GM21367 (cell line): ENCODE results near the gene HSD3B7.

Experiments used
- ATAC-seq: cut with Tn5 transposase; IDR thresholded peaks from one replicate; pipeline ENCODE4 v1.9.1; 2021; ENCODE audit not compliant: unreplicated experiment

The HSD3B7 gene

DNA sequence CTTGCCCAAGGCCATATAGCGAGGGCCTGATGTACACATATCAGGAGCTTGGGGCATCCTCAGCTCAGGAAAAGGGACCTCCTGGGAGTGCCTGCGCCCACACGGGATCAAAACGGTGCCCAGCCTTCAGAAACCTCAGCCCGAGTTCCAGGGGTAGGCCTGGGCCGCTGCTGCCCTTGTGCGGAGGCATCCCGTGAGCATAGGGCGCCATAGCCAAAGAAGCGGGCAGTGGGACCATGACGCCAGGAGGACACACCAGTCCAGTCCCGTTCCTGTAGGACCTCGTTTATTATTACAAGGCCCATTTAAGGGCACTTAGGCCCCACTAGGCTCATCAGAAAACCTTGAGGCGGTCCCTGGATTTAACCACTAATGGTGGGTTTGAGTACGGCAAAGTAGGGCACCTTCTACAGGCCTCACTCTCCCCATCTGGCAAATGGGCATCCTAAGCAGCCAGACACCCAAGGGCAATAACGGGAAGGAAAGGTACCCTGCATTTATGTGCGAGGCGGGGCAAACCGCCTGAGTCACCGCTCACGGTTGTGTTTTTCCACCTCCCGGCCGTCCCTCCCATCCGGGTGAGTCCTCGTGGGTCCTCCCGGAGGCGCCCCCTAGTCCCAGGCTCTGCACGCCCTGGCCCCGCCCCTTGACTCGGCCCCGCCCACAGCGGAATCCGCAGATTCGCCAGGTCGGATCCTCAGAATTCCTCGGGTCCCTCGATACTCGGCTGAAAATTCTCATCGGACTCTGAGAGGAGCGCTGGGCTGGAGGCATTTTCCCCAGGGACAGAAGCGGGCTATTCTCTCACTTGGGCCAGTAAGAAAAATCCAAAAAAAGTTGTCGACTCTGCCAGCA, 28.2 kb upstream of the HSD3B7 start:
- peak; percentile 31 for ATAC-seq

DNA sequence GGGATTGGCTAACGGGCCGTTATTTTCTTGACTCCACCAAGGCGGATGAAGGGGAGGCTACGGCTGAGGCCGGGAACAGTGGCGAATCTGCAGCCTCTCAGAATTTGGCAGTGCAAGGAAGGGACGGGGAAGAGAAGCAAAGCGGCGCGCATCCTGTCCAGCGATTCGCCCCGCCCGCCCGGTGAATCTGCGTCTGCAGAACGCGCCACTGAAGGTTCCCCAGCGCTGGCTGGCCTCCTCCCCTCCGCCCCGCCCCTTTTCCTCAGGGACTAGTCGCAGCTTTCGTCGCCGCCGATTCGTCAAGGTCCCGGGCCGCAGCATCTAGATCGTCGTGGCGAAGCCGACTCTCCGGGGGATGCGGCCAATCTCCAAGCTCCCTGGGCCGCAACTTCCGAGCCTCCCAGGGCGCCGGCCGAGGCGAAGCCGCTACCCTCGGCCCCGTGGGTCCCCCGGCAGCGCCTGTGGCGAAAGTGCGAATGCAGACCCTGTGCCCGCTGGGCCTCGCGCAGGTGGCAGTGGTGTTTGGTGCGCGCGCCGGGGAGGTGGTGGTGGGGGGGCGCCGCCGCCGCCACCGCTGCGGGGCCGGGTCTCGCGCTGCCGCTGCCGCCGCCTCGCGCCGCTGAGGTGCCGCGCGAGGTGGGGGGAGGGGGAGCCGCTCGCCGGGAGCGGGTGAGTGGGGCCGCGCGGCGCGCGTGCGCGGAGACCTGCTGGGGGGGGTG, 27.4 kb upstream of the HSD3B7 start, which contains the start of gene SETD1A:
TSS of gene SETD1A (plus strand) at position 299 of the 719 bp plus-strand sequence. CDS start 978 bp downstream, outside the sequence.
- ATAC-seq: peak; percentile 44

DNA sequence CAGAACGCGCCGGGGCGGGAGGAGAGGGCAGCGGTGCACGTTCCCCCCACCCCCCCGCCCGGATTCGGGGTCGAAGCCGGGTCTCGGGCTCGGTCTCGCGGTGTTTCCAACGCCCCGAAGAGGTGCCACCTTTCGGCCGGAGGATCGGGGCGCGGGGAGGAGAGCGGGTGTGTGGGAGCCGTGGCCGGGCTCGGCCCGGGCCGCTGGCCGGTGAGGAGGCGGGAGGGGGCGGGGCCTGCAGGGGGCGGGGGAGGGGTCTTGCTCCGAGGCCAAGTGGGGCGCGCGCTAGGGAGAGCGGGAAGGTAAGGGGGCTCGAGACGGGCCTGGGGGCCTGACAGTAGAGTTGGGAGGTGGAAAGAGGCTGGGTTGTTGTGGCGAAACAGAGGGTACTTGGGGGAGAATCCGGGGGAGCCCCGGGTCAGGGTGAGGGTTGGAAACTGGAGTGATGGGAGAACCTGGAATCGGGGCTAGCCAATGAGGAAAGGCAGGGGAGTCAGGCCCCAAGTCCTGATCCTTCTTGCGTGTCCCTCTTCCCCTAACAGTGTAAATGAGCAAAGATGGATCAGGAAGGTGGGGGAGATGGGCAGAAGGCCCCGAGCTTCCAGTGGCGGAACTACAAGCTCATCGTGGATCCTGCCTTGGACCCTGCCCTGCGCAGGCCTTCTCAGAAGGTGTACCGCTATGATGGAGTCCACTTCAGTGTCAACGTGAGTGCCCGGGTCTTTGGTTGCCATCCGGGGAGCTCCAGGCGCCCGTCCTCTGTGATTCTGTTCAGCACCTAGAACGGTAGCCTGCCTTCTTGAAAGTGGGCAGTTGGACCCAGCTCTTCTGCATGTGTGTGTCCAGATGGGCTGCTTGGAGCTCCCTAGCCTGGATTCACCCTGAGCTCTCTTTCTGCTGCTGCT, 26.6 kb upstream of the HSD3B7 start:
- peak; percentile 27 for ATAC-seq

DNA sequence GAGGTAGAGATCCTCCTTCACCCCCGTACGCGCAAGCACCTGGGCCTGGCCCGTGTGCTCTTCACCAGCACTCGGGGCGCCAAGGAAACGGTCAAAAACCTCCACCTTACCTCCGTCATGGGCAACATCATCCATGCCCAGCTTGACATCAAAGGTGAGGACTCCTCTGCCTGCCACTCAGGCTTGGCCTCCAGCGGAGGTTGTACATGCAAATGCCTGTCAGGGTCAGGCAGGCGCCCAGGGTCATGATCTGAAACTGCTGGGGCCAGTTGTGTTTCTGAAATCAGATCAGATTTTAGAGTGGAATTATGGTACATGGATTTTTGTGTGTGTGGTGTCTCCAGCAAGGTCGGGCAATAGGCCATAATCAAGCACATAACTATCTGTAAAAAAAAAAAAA, 23.6 kb upstream of the HSD3B7 start:
- no peak for ATAC-seq

DNA sequence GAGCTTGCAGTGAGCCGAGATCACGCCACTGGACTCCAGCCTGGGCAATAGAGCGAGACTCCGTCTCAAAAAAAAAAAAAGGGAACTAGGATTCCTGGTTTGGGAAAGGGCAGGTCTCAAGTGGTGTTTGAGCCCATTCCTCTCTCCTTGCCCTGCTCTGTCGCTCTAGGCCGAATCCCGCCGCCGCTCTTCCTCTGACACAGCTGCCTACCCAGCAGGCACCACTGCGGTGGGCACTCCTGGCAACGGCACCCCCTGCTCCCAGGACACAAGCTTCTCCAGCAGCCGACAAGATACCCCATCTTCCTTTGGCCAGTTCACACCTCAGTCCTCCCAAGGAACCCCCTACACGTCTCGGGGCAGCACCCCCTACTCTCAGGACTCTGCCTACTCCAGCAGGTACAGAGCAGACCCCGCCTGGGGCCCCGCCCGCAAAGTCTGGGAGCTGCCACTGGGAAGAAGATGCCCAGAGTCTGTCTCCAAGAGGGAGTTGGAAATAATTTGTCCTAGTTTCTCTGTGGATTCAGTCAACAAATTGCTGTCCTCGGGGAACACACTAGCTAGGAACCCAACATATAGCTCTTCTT, 21.0 kb upstream of the HSD3B7 start:
- ATAC-seq: no peak

DNA sequence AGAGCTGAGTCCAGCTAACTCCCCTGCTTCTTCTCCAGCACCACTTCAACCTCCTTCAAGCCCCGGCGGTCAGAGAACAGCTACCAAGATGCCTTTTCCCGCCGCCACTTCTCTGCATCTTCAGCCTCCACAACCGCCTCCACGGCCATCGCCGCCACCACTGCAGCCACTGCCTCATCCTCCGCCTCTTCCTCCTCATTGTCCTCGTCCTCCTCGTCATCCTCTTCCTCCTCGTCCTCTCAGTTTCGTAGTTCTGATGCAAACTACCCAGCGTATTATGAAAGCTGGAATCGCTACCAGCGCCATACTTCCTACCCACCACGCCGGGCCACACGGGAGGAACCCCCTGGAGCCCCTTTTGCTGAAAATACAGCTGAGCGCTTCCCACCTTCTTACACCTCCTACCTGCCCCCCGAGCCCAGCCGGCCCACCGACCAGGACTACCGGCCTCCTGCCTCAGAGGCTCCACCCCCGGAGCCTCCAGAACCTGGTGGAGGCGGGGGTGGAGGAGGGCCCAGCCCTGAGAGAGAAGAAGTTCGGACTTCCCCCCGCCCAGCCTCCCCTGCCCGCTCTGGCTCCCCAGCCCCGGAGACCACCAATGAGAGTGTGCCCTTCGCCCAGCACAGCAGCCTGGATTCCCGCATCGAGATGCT, 20.3 kb upstream of the HSD3B7 start:
- ATAC-seq: no peak

DNA sequence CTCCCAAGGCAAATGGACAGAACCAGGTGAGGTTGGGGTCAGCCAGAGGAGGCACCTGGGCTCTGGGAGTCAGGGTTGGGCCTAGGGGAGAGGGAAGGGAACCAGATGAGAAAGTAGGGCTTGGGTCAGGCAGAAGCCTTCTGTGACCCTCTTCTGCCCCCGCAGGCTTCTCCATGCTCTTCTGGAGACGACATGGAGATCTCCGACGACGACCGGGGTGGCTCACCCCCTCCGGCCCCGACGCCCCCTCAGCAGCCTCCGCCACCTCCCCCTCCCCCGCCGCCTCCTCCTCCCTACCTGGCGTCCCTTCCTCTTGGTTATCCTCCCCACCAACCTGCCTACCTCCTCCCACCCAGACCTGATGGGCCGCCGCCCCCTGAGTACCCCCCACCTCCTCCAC, 19.6 kb upstream of the HSD3B7 start:
- ATAC-seq: no peak

DNA sequence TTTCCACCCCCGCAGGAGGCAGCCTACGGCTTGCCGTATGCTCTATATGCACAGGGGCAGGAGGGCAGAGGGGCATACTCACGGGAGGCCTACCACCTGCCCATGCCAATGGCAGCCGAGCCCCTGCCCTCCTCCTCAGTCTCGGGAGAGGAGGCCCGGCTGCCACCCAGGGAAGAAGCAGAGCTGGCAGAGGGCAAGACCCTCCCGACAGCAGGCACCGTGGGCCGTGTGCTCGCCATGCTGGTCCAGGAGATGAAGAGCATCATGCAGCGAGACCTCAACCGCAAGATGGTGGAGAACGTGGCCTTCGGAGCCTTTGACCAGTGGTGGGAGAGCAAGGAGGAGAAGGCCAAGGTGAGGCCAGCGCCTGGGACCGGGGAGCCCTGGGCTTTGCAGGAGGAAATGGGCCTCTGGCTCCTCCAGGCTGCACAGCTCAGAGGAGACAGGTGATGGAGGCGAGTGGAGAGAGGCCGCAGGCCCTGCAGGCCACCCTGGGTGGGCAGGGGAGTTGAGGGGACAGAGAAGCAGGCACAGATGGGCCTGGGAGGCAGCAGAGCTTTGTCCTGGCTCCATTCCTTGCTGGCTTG, 18.9 kb upstream of the HSD3B7 start:
- no peak for ATAC-seq

DNA sequence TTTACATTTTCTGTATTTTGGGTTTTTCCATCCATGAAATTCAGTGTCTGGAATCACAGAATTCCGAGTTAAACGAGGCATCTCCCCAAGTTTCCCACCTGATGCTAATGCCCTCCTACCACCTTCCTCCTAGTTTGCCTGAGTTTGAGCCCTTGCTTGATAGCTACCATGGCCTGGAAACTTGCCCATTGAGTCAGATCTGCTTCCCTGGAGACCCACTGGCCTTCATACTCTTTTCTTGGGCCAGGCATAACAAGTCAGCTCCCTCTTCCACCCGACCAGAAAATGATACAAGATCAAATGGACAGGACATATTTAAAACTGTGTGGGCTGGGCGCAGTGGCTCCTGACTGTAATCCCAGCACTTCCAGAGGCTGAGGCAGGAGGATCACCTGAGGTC, 17.2 kb upstream of the HSD3B7 start:
- ATAC-seq: no peak

DNA sequence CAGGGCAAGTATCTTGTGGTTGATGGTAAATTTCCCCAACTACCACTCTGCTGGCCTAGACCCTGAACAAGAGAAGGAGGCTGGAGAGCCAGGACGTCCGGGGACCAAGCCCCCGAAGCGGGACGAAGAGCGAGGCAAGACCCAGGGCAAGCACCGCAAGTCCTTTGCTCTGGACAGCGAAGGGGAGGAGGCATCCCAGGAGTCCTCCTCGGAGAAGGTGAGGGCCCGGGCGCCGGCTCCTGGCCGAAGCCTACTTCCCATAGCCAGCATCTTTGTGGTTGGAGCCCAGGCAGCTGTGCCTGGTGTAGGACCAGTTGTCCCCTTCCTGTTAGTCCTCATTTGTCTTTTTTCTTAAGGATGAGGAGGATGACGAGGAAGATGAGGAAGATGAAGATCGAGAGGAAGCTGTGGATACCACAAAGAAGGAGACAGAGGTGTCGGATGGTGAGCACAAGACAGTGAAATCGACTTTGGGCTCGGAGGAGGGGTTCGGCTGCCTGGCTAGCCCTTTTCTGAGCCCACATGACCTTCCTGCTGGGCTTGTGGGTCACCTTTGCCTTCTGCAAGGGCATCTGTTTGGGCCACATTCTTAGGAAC, 15.7 kb upstream of the HSD3B7 start:
- ATAC-seq: no peak

DNA sequence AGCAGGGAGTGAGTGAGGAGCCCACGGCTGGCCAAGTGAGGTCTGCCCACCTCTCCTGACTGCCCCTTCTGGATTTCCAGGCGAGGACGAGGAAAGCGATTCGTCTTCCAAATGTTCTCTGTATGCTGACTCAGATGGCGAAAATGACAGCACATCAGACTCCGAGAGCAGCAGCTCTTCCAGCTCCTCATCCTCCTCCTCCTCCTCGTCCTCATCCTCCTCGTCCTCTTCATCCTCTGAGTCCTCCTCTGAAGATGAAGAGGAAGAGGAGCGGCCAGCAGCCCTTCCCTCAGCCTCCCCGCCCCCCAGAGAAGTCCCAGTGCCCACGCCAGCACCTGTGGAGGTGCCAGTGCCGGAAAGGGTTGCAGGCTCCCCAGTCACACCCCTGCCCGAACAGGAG, 13.7 kb upstream of the HSD3B7 start:
- ATAC-seq: no peak

DNA sequence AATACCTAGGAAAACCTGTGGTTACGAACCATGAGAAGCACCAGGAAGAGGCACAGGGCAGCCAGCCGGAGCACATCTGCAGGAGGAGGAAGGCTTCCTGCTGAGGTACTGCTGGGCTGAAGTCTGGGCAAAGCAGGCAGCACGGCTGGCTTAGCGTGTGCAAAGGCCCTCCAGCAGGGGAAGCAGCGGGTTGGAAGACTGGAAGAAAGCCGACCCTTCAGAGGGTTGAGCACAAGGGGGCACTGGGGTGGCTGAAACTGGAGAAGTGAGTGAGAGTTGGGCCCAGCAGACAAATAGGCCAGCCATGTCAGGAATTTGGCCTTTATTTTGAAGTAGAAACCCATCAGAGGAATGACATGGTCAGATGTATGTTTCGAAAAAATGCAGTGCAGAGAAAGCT, 12.1 kb upstream of the HSD3B7 start:
- no peak for ATAC-seq

DNA sequence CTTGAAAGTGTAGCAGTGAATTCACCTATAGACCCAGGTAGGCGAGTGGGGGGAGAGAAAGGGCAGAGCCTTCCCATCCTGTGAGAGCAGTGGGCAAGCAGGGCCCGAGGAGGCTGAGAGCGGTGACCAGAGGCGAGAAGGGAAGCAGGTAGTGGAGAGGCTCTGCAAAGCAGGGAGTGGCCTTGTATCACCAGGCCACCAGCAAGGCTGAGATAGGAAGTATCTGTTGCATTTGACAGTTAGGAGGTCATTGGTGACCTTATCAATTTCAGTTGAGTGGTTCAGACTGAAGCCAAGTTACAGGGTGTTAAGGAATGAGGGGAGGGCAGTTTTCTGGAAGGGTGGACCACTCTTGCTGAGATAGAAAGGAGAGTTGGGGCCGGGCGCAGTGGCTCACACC, 10.7 kb upstream of the HSD3B7 start:
- ATAC-seq: no peak

DNA sequence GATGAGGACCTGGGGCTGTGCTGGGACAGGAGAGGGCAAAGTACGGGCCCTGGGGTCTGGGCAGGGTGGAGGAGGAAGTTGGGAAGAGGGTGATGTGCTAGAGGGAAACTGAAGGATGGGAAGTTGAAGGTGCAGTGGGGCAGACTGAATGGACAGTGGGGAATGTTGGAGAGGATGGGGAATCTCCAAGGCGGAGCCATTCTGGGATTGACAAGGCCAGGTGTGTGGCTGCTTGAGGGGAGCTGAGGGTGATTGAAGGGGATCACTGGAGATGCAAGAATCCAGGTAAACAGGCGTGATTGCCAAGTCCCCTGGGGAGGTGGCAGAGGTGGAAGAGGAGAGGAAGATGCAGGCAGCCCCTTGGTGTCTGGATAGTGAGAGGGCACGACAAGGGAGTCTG, 8.5 kb upstream of the HSD3B7 start:
- no peak for ATAC-seq

DNA sequence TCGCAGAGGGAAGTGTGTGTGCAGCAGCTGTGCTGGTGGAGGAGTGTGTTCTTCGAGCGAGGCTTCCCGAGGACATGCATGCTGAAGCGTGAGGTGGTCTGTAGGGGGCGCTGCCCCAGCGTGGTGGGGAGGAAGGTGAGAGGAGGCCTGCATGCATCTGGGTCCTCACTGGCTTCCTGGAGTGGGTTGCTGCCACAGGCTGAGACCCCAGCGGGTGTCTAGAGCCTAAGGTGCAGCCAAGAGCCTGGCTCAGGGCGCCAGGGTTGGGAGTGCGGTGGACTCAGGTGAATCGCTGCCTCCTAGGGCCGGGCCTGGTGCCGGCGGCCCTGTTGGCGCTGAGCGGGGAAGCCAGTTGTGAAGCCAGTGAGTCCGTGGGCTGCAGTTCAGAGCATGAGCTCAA, 7.5 kb upstream of the HSD3B7 start:
- no peak for ATAC-seq

DNA sequence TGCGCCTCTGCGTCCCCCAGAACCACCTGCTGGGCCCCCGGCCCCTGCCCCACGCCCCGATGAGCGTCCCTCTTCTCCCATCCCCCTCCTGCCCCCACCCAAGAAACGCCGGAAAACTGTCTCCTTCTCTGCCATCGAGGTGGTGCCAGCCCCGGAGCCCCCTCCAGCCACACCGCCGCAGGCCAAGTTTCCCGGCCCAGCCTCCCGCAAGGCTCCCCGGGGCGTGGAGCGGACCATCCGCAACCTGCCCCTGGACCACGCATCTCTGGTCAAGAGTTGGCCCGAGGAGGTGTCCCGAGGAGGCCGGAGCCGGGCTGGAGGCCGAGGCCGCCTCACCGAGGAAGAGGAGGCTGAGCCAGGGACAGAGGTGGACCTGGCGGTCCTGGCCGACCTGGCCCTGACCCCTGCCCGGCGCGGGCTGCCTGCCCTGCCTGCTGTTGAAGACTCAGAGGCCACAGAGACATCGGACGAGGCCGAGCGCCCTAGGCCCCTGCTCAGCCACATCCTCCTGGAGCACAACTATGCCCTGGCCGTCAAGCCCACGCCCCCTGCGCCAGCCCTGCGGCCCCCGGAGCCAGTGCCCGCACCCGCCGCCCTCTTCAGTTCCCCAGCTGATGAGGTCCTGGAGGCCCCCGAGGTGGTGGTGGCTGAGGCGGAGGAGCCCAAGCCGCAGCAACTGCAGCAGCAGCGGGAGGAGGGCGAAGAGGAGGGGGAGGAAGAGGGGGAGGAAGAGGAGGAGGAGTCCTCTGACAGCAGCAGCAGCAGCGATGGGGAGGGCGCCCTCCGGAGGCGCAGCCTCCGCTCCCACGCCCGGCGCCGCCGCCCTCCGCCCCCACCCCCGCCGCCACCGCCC, 5.6 kb upstream of the HSD3B7 start:
- no peak for ATAC-seq

DNA sequence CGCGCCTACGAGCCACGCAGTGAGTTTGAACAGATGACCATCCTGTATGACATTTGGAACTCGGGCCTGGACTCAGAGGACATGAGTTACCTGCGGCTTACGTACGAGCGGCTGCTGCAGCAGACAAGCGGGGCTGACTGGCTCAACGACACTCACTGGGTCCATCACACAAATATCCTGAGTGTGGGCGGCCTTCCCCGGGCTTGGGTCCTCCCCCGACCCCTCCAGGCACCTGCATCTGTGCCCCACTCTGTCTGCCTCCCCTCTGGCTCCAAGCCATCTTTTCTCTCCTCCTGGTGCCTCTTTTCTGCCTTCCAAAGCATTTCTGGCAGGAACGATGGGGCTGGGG, 5.0 kb upstream of the HSD3B7 start:
- no peak for ATAC-seq

DNA sequence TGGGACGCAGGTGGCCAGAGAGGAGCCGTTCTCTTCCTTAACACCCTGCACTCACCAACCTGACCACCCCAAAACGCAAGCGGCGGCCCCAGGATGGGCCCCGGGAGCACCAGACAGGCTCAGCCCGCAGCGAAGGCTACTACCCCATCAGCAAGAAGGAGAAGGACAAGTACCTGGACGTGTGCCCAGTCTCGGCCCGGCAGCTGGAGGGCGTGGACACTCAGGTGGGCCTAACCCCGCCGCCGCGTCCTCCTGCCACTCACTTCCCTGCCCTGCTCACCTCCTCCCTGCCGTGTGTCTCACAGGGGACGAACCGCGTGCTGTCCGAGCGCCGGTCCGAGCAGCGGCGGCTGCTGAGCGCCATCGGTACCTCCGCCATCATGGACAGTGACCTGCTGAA, 4.6 kb upstream of the HSD3B7 start:
- no peak for ATAC-seq

DNA sequence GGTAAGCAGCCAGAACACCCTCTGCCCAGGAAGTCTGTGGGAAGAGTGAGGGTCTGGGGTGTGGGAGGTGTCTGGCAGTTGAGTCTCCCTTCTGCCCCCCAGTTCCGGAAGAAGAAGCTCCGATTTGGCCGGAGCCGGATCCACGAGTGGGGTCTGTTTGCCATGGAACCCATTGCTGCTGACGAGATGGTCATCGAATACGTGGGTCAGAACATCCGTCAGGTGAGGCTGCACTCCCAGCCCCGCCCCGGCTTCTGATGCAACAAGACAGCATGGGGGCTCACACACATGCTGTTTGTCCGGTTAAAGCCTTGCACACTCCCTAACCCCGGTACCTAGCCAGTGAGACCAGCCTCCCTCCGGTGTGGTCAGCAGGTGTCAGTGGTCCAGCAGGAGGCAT, 4.0 kb upstream of the HSD3B7 start:
- no peak for ATAC-seq
